AML-193 (cell line): ENCODE measurements around the gene TXK.
"Not testable (repeated sequence)": the region's sequence is repeated elsewhere in the genome, so short reads cannot be mapped to it uniquely, and the experiment has no call there.

Experiments
- DNase-seq, 2 experiments: peaks; one replicate each; lab custom pipeline; 2025; lab: John Stamatoyannopoulos, UW

TXK gene

DNA sequence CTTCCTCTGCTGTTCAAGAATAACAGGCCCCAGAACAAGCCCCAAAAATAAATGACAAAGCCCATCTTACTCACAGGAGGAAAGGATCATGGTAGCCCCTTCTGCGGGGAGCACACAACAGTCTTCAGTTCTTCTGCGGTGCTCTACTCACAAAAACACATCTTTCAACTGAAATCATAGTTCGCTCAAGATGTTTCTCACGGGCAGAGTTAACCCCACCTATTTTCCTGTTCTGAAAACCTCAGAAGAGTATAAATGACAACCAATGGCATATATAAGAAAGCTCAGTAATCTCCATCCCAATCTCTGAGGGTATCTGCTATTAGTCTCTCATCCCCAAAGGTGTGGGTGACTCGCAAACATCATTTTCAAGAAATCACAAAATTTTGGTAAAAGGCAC is at the start of gene TXK:
Gene TXK (minus strand): TSS at position 170 of the 400 bp plus-strand sequence. CDS start 80 bp downstream, at position 90.
- DNase-seq, result no peak

GRCh38 chr4:48180234-48180633 is 46.2 kb upstream of the TXK start:
- no peak for DNase-seq

GRCh38 chr4:48178931-48179330 is 44.9 kb upstream of the TXK start:
- no peak for DNase-seq

GRCh38 chr4:48175806-48176205 is 41.8 kb upstream of the TXK start:
- no peak for DNase-seq

DNA sequence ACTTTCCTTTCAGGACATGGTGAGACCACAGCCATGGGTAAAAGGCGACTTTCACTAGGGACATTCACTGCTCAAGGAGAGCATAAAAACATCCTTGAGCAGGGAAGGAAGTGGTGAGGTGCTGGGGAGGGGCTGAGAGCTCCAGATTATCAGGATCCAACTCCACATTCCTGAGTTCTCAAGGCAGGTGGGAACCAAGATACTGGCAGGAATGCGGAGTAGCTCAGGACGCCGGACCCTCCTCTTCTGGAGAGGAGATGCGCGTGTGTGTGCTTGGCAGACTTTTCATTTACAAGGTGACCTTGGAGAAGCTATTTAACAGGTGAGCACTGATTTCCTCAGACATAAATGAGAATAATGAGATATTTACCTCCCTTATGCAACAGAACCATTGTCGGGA is 41.3 kb upstream of the TXK start:
- no peak for DNase-seq

DNA sequence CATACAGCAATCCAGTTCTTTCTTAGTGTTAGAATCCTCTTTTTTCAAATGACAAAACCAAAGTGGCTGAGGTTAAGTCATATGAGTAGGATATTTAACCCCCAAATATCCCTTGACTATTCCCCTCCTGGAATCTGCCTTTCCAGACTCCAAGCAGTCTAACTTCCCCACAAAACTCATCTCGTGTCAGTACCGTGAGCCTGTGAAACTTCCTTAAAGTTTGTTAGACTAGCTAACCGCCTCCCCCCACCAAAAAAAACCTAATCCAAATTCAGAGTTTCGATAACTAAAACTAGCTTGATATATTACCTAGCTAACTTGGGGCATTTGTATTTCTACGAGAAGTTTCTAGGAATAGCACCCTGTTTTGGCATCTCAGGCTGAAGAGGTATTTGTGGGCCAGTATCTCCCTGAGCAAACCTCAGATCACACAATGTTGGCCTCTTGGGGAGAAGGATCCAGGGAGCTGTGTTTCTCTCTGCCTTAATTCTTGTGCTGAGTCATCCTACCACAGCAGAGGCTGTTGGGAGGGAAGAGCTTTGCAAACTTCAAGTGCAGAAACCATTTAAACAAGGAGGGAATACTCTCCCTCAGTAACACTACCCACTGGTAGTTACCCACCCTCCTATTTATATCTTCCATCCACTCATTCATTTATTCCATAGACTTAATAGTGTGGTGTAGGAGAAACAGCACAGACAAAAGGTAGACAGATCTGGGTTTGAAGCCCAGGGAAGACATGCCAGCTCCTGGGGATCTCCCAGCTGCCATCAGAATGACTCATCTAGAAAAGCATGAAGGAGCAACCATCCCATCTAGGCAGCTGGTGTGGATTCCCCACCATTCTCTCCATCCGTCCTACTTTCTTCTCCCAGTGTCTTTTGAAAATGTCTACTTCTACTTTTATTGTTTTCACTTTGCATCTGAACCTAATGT is 39.3 kb upstream of the TXK start:
- peak; percentile 12 to 26 for DNase-seq

DNA sequence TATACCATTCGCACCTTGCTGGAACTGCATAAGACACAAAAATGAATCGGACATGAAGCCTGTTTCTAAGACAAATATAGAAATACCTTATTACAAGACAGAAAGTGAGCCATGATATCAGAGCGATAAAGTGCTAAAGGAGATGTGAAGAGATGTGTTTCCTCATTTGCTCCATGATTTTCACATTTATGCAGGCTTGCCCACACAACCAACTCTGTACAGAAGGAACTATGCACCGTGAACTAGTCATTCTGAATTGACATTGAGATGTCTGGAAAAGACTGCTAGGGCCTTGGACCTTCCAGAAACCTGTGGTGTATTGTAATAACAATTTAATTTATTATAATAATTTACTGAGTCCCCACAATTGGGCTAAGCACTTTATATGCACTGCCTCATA is 38.6 kb upstream of the TXK start:
- DNase-seq, result no peak

GRCh38 chr4:48169636-48170035 is 35.6 kb upstream of the TXK start:
- no peak for DNase-seq

GRCh38 chr4:48167538-48168263 is 33.7 kb upstream of the TXK start:
- no peak for DNase-seq

DNA sequence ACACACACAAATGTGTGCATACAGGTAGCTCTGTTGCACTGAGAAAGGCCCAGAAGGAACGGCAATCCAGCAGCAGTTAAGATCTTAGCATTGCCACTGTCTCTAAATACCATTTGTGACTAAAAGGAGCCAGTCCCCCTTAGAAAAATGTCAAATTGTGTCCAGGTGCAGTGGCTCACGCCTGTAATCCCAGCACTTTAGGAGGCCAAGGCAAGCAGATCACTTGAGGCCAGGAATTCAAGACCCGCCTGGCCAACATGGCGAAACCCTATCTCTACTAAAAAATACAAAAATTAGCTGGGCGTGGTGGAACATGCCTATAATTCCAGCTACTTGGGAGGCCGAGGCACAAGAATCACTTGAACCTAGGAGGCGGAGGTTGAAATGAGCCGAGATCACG is 30.5 kb upstream of the TXK start:
- not testable (repeated sequence) for DNase-seq

- no peak for DNase-seq
Observed at GRCh38 chr4:48163746-48164145, 29.7 kb upstream of the TXK start.

DNA sequence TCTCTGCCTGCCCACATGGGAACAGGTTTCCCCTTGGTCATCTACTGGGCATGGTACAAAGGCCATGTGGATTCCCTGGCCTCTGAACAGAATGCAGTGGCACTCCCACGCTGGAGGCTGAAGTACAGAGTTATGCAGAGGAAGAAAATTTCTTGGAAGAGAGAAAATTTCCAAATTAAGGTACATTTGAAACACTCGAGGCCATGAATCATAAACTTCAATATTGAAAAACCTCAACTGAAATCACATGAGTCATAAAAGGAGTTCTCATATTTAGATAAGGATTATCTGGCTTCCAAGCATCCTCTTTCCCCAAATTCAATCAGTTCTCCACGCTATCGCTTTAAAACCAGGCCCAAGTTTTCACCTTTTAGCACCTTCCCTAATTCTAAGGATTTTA is 28.1 kb upstream of the TXK start:
- no peak for DNase-seq

GRCh38 chr4:48157271-48157670 is 23.2 kb upstream of the TXK start:
- no peak for DNase-seq

GRCh38 chr4:48156423-48156822 is 22.4 kb upstream of the TXK start:
- no peak for DNase-seq

GRCh38 chr4:48153791-48154550 is 19.9 kb upstream of the TXK start:
- DNase-seq, result no peak

DNA sequence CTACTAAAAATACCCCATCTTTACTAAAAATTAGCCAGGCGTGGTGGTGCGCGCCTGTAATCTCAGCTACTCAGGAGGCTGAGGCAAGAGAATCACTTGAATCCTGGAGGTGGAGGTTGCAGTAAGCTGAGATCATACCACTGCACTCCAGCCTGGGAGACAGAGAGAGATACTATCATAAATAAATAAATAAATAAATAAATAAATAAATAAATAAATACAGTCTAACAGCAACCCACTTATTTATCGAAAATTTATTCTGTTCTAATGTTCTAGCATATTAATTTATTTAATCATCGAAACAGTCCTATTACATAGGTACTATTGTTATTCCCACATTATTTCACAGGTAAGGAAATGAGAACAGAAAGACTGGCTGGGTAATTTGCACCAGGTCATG is 18.2 kb upstream of the TXK start:
- no peak for DNase-seq

DNA sequence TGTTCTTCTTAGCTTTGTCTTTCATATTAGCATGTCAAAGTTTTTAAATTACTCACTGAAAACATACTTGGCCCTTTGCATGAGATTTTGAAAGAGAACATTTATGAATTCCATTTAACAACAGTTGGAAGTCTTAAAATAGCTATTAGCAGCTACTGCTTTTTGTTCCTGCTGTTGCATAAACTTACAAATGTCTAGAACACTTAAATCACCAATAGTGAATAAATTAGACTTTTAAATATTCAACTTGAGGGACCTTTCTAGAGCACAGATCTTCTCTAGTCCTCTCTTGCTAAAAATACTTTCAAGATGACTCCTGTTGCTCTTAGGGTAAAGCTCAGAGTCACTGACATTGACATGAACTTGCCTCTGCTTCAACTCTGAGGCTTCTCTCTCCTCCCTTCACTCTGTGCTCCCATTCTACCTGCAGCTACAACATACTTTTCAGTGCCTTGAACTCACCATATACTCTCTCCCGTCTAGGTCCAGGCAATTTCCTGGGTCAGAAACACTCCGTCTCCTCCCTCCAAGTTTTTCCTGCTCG is 15.8 kb upstream of the TXK start:
- DNase-seq, result no peak

DNA sequence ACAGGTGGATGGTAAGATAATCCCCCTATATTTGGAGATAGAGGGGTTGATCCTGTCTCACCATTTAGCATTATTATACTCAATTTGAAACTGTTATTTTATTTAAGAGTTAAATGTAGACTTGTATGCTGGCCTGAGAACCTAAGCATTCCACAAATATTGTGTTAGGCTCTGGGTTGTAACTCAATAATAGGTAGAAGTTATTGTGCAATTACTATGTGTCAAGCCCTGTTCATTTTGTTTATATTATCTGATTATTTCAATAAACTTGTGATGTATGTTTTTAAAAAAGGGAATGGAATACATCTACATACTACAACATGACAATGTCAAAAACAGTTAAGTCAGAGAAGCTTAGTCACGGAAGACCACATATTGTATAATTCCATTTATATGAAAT is 13.6 kb upstream of the TXK start:
- no peak for DNase-seq

- peak; percentile 43 to 51 for DNase-seq
Observed at GRCh38 chr4:48141048-48141447, 7.0 kb upstream of the TXK start.

GRCh38 chr4:48139691-48140090 is 5.6 kb upstream of the TXK start:
- DNase-seq, result no peak

DNA sequence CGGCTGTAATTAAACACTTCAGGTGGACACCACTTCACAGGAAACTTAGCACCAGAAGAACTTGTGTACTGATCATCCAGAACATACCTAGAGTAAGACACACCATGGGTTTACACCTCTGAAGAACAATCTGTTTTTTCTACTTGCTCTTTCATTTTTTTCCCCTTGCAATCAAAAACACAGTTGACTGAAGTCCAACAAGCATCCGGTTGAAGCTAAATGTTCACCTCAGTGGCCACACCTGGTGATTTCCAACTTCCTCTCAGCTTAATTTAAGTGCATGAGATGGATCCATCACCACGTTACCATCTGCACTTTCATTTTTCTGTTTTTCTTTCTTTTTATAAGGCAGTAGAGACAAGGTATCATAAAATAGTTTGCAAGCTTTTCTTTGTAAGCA is 4.9 kb upstream of the TXK start:
- no peak for DNase-seq

DNA sequence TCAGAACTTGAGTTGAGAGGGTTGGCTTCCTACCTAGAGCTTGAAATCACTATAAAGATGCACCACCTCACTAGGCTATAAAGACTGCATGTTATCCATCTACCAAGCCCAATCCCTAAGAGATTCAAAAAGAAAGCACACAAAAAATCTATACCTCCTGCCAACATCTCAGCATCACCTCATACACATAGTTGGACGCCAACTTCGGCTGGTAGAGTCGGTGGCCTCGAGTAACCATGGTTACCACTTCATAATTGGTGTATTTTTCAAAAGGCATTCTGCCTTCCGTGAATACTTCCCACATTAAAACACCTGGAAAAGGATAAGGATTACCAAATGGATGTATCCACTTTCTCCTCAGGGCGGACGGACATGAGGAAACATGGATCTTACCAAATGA is 4.5 kb upstream of the TXK start:
- no peak for DNase-seq
